ENCODE measurements around the gene ABCD3.

The ABCD3 gene

GRCh38 chr1:94527447-94528031, 109.3 kb downstream of the ABCD3 start:
- Mint-ChIP-seq H3K27me3 (ENCODE audit: low read depth, poor library complexity) (no peaks in the 10 kb centered on the region), H3K9me3 (no peaks in the 10 kb centered on the region), H3K4me1 (no peaks in the 10 kb centered on the region), H3K4me3 (no peak overlapping the region), H3K36me3 (ENCODE audit: low read depth) (peaks cover 30% of the 10 kb centered on the region), H3K27ac (no peak overlapping the region)
- no peak for DNase-seq
- no peak for TF ChIP-seq CTCF (IDR thresholded peaks at IDR 0.05)

- peaks cover 38% of the 10 kb centered on the region for H3K36me3 Mint-ChIP-seq (ENCODE audit: low read depth)
- no peak overlapping the region for H3K27ac Mint-ChIP-seq
- no peak overlapping the region for H3K4me3 Mint-ChIP-seq
Observed at GRCh38 chr1:94528299-94528698, 110.1 kb downstream of the ABCD3 start.

GRCh38 chr1:94528826-94529225, 110.6 kb downstream of the ABCD3 start:
- Mint-ChIP-seq H3K9me3 (no peaks in the 10 kb centered on the region), H3K27ac (no peak overlapping the region), H3K27me3 (ENCODE audit: low read depth, poor library complexity) (no peaks in the 10 kb centered on the region), H3K4me1 (no peaks in the 10 kb centered on the region), H3K36me3 (ENCODE audit: low read depth) (peaks cover 43% of the 10 kb centered on the region), H3K4me3 (no peak overlapping the region)
- no peak for DNase-seq
- TF ChIP-seq CTCF (IDR thresholded peaks at IDR 0.05), result no peak

More at GRCh38 chr1:94528299-94528698, 110.1 kb downstream of the ABCD3 start:
- DNase-seq, result no peak
- no peaks in the 10 kb centered on the region for H3K4me1 Mint-ChIP-seq
- TF ChIP-seq CTCF (IDR thresholded peaks at IDR 0.05), result no peak
- no peaks in the 10 kb centered on the region for H3K27me3 Mint-ChIP-seq (ENCODE audit: low read depth, poor library complexity)
- H3K9me3 Mint-ChIP-seq, result no peaks in the 10 kb centered on the region

GRCh38 chr1:94529416-94529815, 111.2 kb downstream of the ABCD3 start:
- Mint-ChIP-seq H3K36me3 (ENCODE audit: low read depth) (peaks cover 49% of the 10 kb centered on the region), H3K4me3 (no peak overlapping the region), H3K4me1 (no peaks in the 10 kb centered on the region), H3K27ac (no peak overlapping the region), H3K9me3 (no peaks in the 10 kb centered on the region), H3K27me3 (ENCODE audit: low read depth, poor library complexity) (no peaks in the 10 kb centered on the region)
- no peak for TF ChIP-seq CTCF (IDR thresholded peaks at IDR 0.05)
- DNase-seq, result no peak

GRCh38 chr1:94530373-94530878, 112.2 kb downstream of the ABCD3 start:
- Mint-ChIP-seq H3K27me3 (ENCODE audit: low read depth, poor library complexity) (no peaks in the 10 kb centered on the region), H3K4me3 (no peak overlapping the region), H3K4me1 (peaks cover 7% of the 10 kb centered on the region), H3K36me3 (ENCODE audit: low read depth) (peaks cover 57% of the 10 kb centered on the region), H3K27ac (no peak overlapping the region), H3K9me3 (no peaks in the 10 kb centered on the region)
- TF ChIP-seq CTCF (IDR thresholded peaks at IDR 0.05), result no peak
- no peak for DNase-seq

- no peaks in the 10 kb centered on the region for H3K9me3 Mint-ChIP-seq
- H3K4me1 Mint-ChIP-seq, result peaks cover 7% of the 10 kb centered on the region
- DNase-seq, result no peak
- no peak overlapping the region for H3K27ac Mint-ChIP-seq
- no peak for TF ChIP-seq CTCF (IDR thresholded peaks at IDR 0.05)
- no peaks in the 10 kb centered on the region for H3K27me3 Mint-ChIP-seq (ENCODE audit: low read depth, poor library complexity)
- H3K4me3 Mint-ChIP-seq, result no peak overlapping the region
- peaks cover 64% of the 10 kb centered on the region for H3K36me3 Mint-ChIP-seq (ENCODE audit: low read depth)
Observed at GRCh38 chr1:94531664-94532063, 113.5 kb downstream of the ABCD3 start.

Data from nephron progenitor cell (in vitro differentiated cells).